ENCODE measurements around the gene GRXCR1.

GRXCR1 gene

GRCh38 chr4:42985976-42986375 lies 93.5 kb downstream of the GRXCR1 start:
- no peak overlapping the region for H3K27ac ChIP-seq (ENCODE audit: low read depth in 2 of 2, low read length in 2 of 2)
- no peaks in the 10 kb centered on the region for H3K4me1 ChIP-seq (ENCODE audit: control insufficient read depth in 2 of 2, insufficient read depth in 2 of 2, low read length in 2 of 2)
- H3K4me3 ChIP-seq (ENCODE audit: low read length in 2 of 2): no peak overlapping the region

DNA sequence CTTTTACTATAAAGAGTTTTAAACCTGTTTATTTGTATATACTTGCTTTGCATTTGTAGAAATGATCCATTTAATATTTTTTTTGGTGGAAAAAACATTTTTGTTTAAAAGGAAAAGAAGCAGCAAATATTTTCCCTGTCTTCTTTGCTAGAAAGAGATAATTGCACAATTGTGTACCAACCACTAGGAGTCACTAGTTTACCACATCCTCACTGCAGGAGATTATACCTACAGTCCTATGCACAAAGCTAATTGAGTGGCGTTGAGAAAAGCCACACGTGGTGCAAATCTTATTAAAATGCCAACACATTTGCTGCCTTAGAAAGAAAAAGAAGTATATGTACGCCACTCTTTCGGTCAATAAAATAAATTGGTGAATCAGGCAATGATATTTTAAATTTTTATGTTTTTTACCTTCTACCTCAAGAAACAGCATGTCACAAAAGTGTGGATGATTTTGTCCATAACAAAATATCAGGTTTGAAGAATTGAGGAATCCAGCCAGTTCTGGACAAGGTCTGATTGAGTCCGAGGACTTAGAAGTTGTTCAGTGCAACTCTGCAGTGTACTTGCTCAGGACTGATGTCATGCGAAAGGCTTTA lies 102.9 kb downstream of the GRXCR1 start:
- Histone ChIP-seq H3K27ac (ENCODE audit: low read depth in 2 of 2, low read length in 2 of 2) (no peak overlapping the region), H3K4me3 (ENCODE audit: low read length in 2 of 2) (no peak overlapping the region), H3K36me3 (ENCODE audit: control insufficient read depth in 2 of 2, insufficient read depth in 2 of 2, low read length in 2 of 2) (no peaks in the 10 kb centered on the region), H3K27me3 (ENCODE audit: control insufficient read depth in 2 of 2, insufficient read depth in 2 of 2, low read length in 2 of 2) (no peaks in the 10 kb centered on the region), H3K4me1 (ENCODE audit: control insufficient read depth in 2 of 2, insufficient read depth in 2 of 2, low read length in 2 of 2) (no peaks in the 10 kb centered on the region), H3K9me3 (ENCODE audit: control insufficient read depth in 2 of 2, low read length in 2 of 2) (no peaks in the 10 kb centered on the region), H3K9ac (ENCODE audit: low read depth in 1 of 2, low read length in 2 of 2) (no peak overlapping the region)

More at GRCh38 chr4:42985976-42986375, 93.5 kb downstream of the GRXCR1 start:
- no peak overlapping the region for H3K9ac ChIP-seq (ENCODE audit: low read depth in 1 of 2, low read length in 2 of 2)
- no peaks in the 10 kb centered on the region for H3K36me3 ChIP-seq (ENCODE audit: control insufficient read depth in 2 of 2, insufficient read depth in 2 of 2, low read length in 2 of 2)
- H3K9me3 ChIP-seq (ENCODE audit: control insufficient read depth in 2 of 2, low read length in 2 of 2): no peaks in the 10 kb centered on the region
- H3K27me3 ChIP-seq (ENCODE audit: control insufficient read depth in 2 of 2, insufficient read depth in 2 of 2, low read length in 2 of 2): no peaks in the 10 kb centered on the region

- no peak overlapping the region for H3K27ac ChIP-seq (ENCODE audit: low read depth in 2 of 2, low read length in 2 of 2)
- H3K4me3 ChIP-seq (ENCODE audit: low read length in 2 of 2): no peak overlapping the region
- H3K9me3 ChIP-seq (ENCODE audit: control insufficient read depth in 2 of 2, low read length in 2 of 2): peaks cover 3% of the 10 kb centered on the region in 2 donors
- H3K27me3 ChIP-seq (ENCODE audit: control insufficient read depth in 2 of 2, insufficient read depth in 2 of 2, low read length in 2 of 2): no peaks in the 10 kb centered on the region
- no peaks in the 10 kb centered on the region for H3K36me3 ChIP-seq (ENCODE audit: control insufficient read depth in 2 of 2, insufficient read depth in 2 of 2, low read length in 2 of 2)
- H3K4me1 ChIP-seq (ENCODE audit: control insufficient read depth in 2 of 2, insufficient read depth in 2 of 2, low read length in 2 of 2): no peaks in the 10 kb centered on the region
- no peak overlapping the region for H3K9ac ChIP-seq (ENCODE audit: low read depth in 1 of 2, low read length in 2 of 2)
Measured at GRCh38 chr4:43008793-43009192, 116.3 kb downstream of the GRXCR1 start.

GRCh38 chr4:43014256-43014655 lies 121.7 kb downstream of the GRXCR1 start:
- Histone ChIP-seq H3K4me1 (ENCODE audit: control insufficient read depth in 2 of 2, insufficient read depth in 2 of 2, low read length in 2 of 2) (no peaks in the 10 kb centered on the region), H3K36me3 (ENCODE audit: control insufficient read depth in 2 of 2, insufficient read depth in 2 of 2, low read length in 2 of 2) (no peaks in the 10 kb centered on the region), H3K27me3 (ENCODE audit: control insufficient read depth in 2 of 2, insufficient read depth in 2 of 2, low read length in 2 of 2) (no peaks in the 10 kb centered on the region), H3K27ac (ENCODE audit: low read depth in 2 of 2, low read length in 2 of 2) (no peak overlapping the region), H3K4me3 (ENCODE audit: low read length in 2 of 2) (no peak overlapping the region), H3K9ac (ENCODE audit: low read depth in 1 of 2, low read length in 2 of 2) (no peak overlapping the region), H3K9me3 (ENCODE audit: control insufficient read depth in 2 of 2, low read length in 2 of 2) (no peaks in the 10 kb centered on the region)

DNA sequence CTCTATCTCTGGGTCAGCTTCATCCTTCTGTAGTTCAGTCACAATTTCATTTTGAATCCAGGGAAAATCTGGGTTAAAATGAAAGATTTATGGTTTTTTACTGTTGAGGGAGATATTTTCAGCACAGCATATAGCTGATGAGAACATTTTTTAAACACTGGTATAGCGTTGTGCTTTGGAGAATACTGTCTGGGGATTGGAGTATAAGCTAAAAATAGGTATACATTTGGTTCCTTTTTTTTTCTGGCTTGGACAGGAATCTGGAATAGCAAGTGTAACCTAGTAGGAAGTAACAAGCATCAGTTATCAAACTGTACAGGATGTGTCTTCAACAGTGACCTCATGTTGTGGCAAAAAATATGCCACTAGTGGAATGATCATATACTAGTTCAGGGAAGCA lies 149.1 kb downstream of the GRXCR1 start:
- H3K4me1 ChIP-seq (ENCODE audit: control insufficient read depth in 2 of 2, insufficient read depth in 2 of 2, low read length in 2 of 2): no peaks in the 10 kb centered on the region
- H3K36me3 ChIP-seq (ENCODE audit: control insufficient read depth in 2 of 2, insufficient read depth in 2 of 2, low read length in 2 of 2): no peaks in the 10 kb centered on the region
- no peaks in the 10 kb centered on the region for H3K27me3 ChIP-seq (ENCODE audit: control insufficient read depth in 2 of 2, insufficient read depth in 2 of 2, low read length in 2 of 2)
- no peak overlapping the region for H3K4me3 ChIP-seq (ENCODE audit: low read length in 2 of 2)
- no peak overlapping the region for H3K27ac ChIP-seq (ENCODE audit: low read depth in 2 of 2, low read length in 2 of 2)
- H3K9me3 ChIP-seq (ENCODE audit: control insufficient read depth in 2 of 2, low read length in 2 of 2): no peaks in the 10 kb centered on the region
- H3K9ac ChIP-seq (ENCODE audit: low read depth in 1 of 2, low read length in 2 of 2): no peak overlapping the region

DNA sequence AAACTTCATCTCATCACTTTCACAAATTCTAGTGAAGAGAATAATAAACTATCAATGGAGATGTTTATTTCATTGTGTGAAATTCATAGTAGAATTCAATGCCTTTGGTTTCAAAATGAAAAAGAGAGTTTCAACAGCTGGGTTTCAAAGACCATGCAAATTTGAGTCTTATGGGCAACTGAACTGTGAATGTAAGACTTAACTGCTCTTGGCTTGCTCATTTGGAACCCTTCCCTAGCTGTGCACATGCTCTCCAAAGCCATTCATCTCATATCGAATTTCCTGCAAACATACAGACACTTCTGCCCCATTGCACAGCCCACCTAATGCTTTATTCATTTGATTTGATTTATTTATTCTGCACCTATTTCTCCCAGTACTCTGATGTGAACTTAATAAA lies 154.5 kb downstream of the GRXCR1 start:
- Histone ChIP-seq H3K9me3 (ENCODE audit: control insufficient read depth in 2 of 2, low read length in 2 of 2) (no peaks in the 10 kb centered on the region), H3K4me3 (ENCODE audit: low read length in 2 of 2) (no peak overlapping the region), H3K4me1 (ENCODE audit: control insufficient read depth in 2 of 2, insufficient read depth in 2 of 2, low read length in 2 of 2) (no peaks in the 10 kb centered on the region), H3K36me3 (ENCODE audit: control insufficient read depth in 2 of 2, insufficient read depth in 2 of 2, low read length in 2 of 2) (no peaks in the 10 kb centered on the region), H3K27me3 (ENCODE audit: control insufficient read depth in 2 of 2, insufficient read depth in 2 of 2, low read length in 2 of 2) (no peaks in the 10 kb centered on the region), H3K27ac (ENCODE audit: low read depth in 2 of 2, low read length in 2 of 2) (no peak overlapping the region), H3K9ac (ENCODE audit: low read depth in 1 of 2, low read length in 2 of 2) (no peak overlapping the region)

- Histone ChIP-seq H3K36me3 (ENCODE audit: control insufficient read depth in 2 of 2, insufficient read depth in 2 of 2, low read length in 2 of 2) (no peaks in the 10 kb centered on the region), H3K4me3 (ENCODE audit: low read length in 2 of 2) (no peak overlapping the region), H3K27me3 (ENCODE audit: control insufficient read depth in 2 of 2, insufficient read depth in 2 of 2, low read length in 2 of 2) (no peaks in the 10 kb centered on the region), H3K9ac (ENCODE audit: low read depth in 1 of 2, low read length in 2 of 2) (no peak overlapping the region), H3K27ac (ENCODE audit: low read depth in 2 of 2, low read length in 2 of 2) (no peak overlapping the region), H3K4me1 (ENCODE audit: control insufficient read depth in 2 of 2, insufficient read depth in 2 of 2, low read length in 2 of 2) (no peaks in the 10 kb centered on the region), H3K9me3 (ENCODE audit: control insufficient read depth in 2 of 2, low read length in 2 of 2) (no peaks in the 10 kb centered on the region)
Measured at GRCh38 chr4:43048570-43048969, 156.1 kb downstream of the GRXCR1 start.

DNA sequence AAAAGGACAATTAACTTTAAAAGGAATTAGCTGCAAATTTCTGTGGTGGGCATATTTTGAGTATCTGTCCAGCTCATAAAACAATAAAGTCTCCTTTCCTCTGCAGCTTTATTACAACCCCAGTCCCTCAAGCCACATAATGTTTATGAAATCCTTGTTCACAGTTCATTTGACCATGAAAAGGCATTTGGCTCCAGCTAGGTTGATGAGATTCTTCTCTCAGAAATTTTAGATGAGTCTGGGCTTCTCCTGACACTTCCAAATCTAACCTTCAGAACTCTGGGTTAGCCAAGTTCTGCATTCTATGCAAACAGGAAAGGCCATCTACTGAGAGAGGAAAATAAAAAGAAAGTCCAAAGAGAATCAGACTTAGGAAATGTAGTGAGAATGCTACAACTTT lies 156.8 kb downstream of the GRXCR1 start:
- H3K4me1 ChIP-seq (ENCODE audit: control insufficient read depth in 2 of 2, insufficient read depth in 2 of 2, low read length in 2 of 2): no peaks in the 10 kb centered on the region
- no peak overlapping the region for H3K9ac ChIP-seq (ENCODE audit: low read depth in 1 of 2, low read length in 2 of 2)
- H3K9me3 ChIP-seq (ENCODE audit: control insufficient read depth in 2 of 2, low read length in 2 of 2): no peaks in the 10 kb centered on the region
- no peak overlapping the region for H3K4me3 ChIP-seq (ENCODE audit: low read length in 2 of 2)
- no peak overlapping the region for H3K27ac ChIP-seq (ENCODE audit: low read depth in 2 of 2, low read length in 2 of 2)
- H3K27me3 ChIP-seq (ENCODE audit: control insufficient read depth in 2 of 2, insufficient read depth in 2 of 2, low read length in 2 of 2): no peaks in the 10 kb centered on the region
- no peaks in the 10 kb centered on the region for H3K36me3 ChIP-seq (ENCODE audit: control insufficient read depth in 2 of 2, insufficient read depth in 2 of 2, low read length in 2 of 2)

DNA sequence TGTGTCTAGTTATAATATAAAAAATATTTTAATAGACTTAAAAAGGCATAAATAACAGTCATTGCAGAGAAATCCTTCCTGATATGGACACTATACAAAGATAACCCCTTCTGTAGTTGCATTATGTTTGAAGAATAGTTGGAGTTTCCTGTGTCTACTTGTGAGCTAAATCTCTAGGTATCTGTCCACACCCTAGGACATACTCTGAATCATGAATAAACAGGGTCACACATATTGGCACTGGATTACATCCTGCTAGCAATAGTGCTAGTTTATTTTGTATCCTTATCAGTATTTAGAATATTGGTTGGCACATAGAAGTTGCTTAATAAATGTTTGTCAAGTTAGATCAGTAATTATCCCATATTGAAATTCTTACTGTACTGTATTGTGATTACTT lies 173.9 kb downstream of the GRXCR1 start:
- Histone ChIP-seq H3K4me3 (ENCODE audit: low read length in 2 of 2) (no peak overlapping the region), H3K36me3 (ENCODE audit: control insufficient read depth in 2 of 2, insufficient read depth in 2 of 2, low read length in 2 of 2) (no peaks in the 10 kb centered on the region), H3K9me3 (ENCODE audit: control insufficient read depth in 2 of 2, low read length in 2 of 2) (no peaks in the 10 kb centered on the region), H3K27me3 (ENCODE audit: control insufficient read depth in 2 of 2, insufficient read depth in 2 of 2, low read length in 2 of 2) (no peaks in the 10 kb centered on the region), H3K9ac (ENCODE audit: low read depth in 1 of 2, low read length in 2 of 2) (no peak overlapping the region), H3K4me1 (ENCODE audit: control insufficient read depth in 2 of 2, insufficient read depth in 2 of 2, low read length in 2 of 2) (no peaks in the 10 kb centered on the region), H3K27ac (ENCODE audit: low read depth in 2 of 2, low read length in 2 of 2) (no peak overlapping the region)

DNA sequence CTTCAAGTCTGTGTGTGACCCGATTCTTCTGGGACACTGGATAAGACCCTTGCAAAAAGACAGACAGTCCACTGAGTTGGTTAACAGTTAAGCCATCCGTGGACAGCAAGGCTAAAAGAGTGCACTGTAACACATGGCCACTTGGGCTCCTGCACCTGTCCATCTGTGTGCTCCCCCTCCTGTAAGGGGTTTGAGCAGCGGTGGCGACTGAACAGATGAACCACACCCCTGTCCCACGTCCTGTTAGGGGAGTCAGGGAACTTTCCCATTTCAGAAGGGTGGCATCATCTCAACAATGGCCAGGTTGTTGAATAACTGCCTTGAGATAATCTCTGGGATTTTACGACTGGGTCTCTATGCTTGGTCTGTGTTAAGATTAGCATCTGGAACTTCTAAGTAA lies 178.6 kb downstream of the GRXCR1 start:
- Histone ChIP-seq H3K9ac (ENCODE audit: low read depth in 1 of 2, low read length in 2 of 2) (no peak overlapping the region), H3K4me3 (ENCODE audit: low read length in 2 of 2) (no peak overlapping the region), H3K9me3 (ENCODE audit: control insufficient read depth in 2 of 2, low read length in 2 of 2) (peaks cover 0 to 3% of the 10 kb centered on the region in 2 donors), H3K4me1 (ENCODE audit: control insufficient read depth in 2 of 2, insufficient read depth in 2 of 2, low read length in 2 of 2) (no peaks in the 10 kb centered on the region), H3K27me3 (ENCODE audit: control insufficient read depth in 2 of 2, insufficient read depth in 2 of 2, low read length in 2 of 2) (no peaks in the 10 kb centered on the region), H3K36me3 (ENCODE audit: control insufficient read depth in 2 of 2, insufficient read depth in 2 of 2, low read length in 2 of 2) (no peaks in the 10 kb centered on the region), H3K27ac (ENCODE audit: low read depth in 2 of 2, low read length in 2 of 2) (no peak overlapping the region)
